ENCODE data around the gene CHCHD5.

- TF ChIP-seq, protein P1, sequence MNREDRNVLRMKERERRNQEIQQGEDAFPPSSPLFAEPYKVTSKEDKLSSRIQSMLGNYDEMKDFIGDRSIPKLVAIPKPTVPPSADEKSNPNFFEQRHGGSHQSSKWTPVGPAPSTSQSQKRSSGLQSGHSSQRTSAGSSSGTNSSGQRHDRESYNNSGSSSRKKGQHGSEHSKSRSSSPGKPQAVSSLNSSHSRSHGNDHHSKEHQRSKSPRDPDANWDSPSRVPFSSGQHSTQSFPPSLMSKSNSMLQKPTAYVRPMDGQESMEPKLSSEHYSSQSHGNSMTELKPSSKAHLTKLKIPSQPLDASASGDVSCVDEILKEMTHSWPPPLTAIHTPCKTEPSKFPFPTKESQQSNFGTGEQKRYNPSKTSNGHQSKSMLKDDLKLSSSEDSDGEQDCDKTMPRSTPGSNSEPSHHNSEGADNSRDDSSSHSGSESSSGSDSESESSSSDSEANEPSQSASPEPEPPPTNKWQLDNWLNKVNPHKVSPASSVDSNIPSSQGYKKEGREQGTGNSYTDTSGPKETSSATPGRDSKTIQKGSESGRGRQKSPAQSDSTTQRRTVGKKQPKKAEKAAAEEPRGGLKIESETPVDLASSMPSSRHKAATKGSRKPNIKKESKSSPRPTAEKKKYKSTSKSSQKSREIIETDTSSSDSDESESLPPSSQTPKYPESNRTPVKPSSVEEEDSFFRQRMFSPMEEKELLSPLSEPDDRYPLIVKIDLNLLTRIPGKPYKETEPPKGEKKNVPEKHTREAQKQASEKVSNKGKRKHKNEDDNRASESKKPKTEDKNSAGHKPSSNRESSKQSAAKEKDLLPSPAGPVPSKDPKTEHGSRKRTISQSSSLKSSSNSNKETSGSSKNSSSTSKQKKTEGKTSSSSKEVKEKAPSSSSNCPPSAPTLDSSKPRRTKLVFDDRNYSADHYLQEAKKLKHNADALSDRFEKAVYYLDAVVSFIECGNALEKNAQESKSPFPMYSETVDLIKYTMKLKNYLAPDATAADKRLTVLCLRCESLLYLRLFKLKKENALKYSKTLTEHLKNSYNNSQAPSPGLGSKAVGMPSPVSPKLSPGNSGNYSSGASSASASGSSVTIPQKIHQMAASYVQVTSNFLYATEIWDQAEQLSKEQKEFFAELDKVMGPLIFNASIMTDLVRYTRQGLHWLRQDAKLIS (CRISPR knock-in tag; IDR thresholded peaks at IDR 0.05; ENCODE audit: borderline replicate concordance), result no peak
- TF ChIP-seq CTCF (IDR thresholded peaks at IDR 0.05) (no peak), E2F4 (CRISPR knock-in tag; IDR thresholded peaks at IDR 0.05; ENCODE audit: borderline replicate concordance, low read depth) (no peak), ZNF121 (CRISPR knock-in tag; IDR thresholded peaks at IDR 0.05) (no peak), SP1 (CRISPR knock-in tag; conservative IDR thresholded peaks at IDR 0.05) (no peak), ZSCAN18 (CRISPR knock-in tag; IDR thresholded peaks at IDR 0.05) (no peak), ATF2 (CRISPR knock-in tag; IDR thresholded peaks at IDR 0.05; ENCODE audit: borderline replicate concordance, low read depth) (no peak), TCF7 (CRISPR knock-in tag; IDR thresholded peaks at IDR 0.05; ENCODE audit: low read depth) (no peak)
Measured at GRCh38 chr2:112621790-112622527, 37.5 kb downstream of the CHCHD5 start.

Measured in WTC11 (cell line).